Measurements from ENCODE around the gene IFTAP. TPM values are rescaled to one million over a fixed set of nuclear protein-coding genes. Genes with fewer than 3 reads are reported as not detected.

The IFTAP gene
- total RNA-seq, 1 donor from 2014 or later, result 31.2 TPM

DNA sequence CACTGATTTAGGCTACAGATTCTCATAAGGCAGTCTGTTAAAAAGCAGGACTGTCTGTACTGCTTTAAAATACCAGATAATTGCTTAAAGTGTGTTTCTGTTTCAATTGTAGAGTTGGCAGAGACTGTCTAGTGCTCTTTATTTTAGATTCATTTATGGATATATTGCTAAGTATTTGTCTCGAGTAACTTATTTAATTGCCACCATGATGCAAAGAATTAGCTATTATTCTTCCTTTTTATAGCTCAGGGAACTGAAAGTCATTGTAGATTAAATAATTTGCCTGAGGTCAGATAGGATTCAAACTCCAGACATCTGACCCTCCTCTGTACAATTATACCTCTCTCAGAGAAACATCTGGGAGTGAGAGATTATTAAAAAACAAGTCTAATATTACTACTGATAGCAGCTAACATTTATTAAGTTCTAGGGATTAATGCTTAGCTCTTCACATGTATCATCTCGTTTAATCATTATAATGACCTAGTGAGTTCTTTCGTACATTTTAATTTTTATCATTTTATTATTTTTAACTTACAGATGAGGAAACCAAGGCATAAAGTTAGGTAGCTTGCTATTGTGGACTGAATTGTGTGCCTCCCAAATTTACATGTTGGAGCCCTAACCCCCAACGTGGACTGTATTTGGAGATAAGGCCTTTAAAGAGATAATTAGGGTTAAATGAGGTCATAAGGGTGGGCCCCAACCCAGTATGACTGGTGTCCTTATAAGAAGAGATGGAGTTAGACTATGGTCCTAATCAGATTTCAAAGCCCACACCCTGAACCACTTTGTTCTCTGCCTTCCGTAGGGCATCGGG, 23.5 kb downstream of the IFTAP start:
- Mint-ChIP-seq H3K36me3 (ENCODE audit: unreplicated experiment) (no peaks in the 10 kb centered on the region), H3K27ac (ENCODE audit: unreplicated experiment) (no peak overlapping the region), H3K4me1 (ENCODE audit: low read depth, unreplicated experiment) (peaks cover 12% of the 10 kb centered on the region), H3K4me3 (ENCODE audit: unreplicated experiment) (no peak overlapping the region), H3K9me3 (ENCODE audit: unreplicated experiment) (no peaks in the 10 kb centered on the region), H3K27me3 (ENCODE audit: unreplicated experiment) (peaks cover 1% of the 10 kb centered on the region)
- TF ChIP-seq, protein P1, sequence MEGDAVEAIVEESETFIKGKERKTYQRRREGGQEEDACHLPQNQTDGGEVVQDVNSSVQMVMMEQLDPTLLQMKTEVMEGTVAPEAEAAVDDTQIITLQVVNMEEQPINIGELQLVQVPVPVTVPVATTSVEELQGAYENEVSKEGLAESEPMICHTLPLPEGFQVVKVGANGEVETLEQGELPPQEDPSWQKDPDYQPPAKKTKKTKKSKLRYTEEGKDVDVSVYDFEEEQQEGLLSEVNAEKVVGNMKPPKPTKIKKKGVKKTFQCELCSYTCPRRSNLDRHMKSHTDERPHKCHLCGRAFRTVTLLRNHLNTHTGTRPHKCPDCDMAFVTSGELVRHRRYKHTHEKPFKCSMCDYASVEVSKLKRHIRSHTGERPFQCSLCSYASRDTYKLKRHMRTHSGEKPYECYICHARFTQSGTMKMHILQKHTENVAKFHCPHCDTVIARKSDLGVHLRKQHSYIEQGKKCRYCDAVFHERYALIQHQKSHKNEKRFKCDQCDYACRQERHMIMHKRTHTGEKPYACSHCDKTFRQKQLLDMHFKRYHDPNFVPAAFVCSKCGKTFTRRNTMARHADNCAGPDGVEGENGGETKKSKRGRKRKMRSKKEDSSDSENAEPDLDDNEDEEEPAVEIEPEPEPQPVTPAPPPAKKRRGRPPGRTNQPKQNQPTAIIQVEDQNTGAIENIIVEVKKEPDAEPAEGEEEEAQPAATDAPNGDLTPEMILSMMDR (IDR thresholded peaks at IDR 0.05; ENCODE audit: partially characterized antibody, unreplicated experiment), result no peak
- DNase-seq, result no peak

DNA sequence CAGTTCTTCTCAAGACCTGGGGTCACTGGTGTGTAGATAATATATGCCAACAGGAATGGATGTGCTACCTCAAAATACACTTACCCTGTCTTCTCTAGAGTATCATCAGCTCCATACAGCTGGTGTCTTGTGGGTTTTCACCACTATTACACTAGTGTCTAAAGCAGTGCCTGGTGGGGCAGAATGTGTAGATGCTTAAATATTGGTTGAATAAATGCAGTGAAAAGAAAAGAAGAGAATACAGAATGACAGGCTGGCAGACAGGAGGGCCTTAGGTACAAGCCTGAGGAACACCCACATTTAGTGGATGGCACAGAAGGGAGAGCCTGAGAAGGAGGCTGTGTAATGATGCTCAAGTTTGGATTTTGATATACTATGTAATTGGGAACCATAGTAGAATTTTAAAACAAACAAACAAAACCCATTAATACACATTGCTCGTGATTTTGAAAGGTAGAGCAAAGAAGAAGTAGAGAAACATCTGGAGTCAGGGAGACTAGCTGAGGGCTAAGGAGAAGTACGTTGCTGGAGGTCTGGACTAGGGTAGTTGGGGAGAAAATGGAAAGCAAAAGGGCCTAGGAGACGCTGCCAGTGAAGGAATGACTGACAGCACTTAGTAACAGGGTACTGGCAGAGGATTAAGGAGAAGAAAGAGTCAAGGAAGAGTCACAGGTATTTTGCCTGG, 24.2 kb downstream of the IFTAP start:
- Mint-ChIP-seq H3K36me3 (ENCODE audit: unreplicated experiment) (no peaks in the 10 kb centered on the region), H3K4me3 (ENCODE audit: unreplicated experiment) (peak overlapping the region; percentile 1), H3K9me3 (ENCODE audit: unreplicated experiment) (no peaks in the 10 kb centered on the region), H3K27ac (ENCODE audit: unreplicated experiment) (peak overlapping the region; percentile 7), H3K27me3 (ENCODE audit: unreplicated experiment) (peaks cover 1% of the 10 kb centered on the region), H3K4me1 (ENCODE audit: low read depth, unreplicated experiment) (peaks cover 12% of the 10 kb centered on the region)
- TF ChIP-seq, protein P1 (IDR thresholded peaks at IDR 0.05; ENCODE audit: partially characterized antibody, unreplicated experiment), result no peak
- DNase-seq, result no peak

DNA sequence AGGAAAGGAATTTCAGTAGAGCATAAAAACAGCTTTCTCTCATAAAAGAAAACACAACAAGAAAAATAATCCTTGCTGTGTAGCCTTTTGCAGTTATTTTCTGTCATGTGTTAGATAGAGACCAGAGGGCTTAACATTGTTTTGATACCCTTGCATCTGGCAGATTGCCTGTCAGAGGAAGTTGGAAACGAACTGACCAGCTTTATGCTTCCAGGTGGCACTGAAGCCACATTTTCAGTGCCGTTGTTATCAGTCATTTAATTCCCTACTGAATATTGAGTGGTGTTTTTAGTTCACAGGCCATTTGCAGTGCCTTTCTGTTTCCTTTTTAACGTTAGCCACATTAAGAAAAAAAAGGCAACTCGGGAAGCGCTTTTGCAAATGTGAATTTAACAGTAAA, 25.2 kb downstream of the IFTAP start:
- DNase-seq, result no peak
- peaks cover 1% of the 10 kb centered on the region for H3K27me3 Mint-ChIP-seq (ENCODE audit: unreplicated experiment)
- TF ChIP-seq, protein P1 (IDR thresholded peaks at IDR 0.05; ENCODE audit: partially characterized antibody, unreplicated experiment), result no peak
- H3K36me3 Mint-ChIP-seq (ENCODE audit: unreplicated experiment), result no peaks in the 10 kb centered on the region
- no peaks in the 10 kb centered on the region for H3K9me3 Mint-ChIP-seq (ENCODE audit: unreplicated experiment)
- H3K4me3 Mint-ChIP-seq (ENCODE audit: unreplicated experiment), result peak overlapping the region; percentile 72
- peaks cover 12% of the 10 kb centered on the region for H3K4me1 Mint-ChIP-seq (ENCODE audit: low read depth, unreplicated experiment)
- H3K27ac Mint-ChIP-seq (ENCODE audit: unreplicated experiment), result peak overlapping the region; percentile 39

DNA sequence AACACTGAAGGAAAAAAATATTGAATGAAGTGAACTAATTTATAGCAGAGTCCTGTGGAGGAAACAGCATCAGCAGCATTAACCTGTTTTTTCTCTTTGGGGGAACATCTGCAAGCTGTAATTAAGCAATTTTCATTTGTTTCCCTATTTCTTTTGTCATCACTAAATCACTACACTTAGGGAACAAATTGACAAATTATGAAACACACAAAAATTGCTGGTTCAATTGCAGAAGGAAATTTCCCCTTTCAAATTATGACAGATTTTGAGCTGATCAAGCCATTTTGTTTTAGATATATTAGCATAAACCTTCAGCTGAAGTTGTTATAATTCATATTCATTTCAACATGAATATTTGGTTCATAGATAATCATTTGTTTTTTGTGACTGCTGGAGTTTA, 25.9 kb downstream of the IFTAP start:
- TF ChIP-seq, protein P1 (IDR thresholded peaks at IDR 0.05; ENCODE audit: partially characterized antibody, unreplicated experiment), result no peak
- Mint-ChIP-seq H3K9me3 (ENCODE audit: unreplicated experiment) (no peaks in the 10 kb centered on the region), H3K27ac (ENCODE audit: unreplicated experiment) (no peak overlapping the region), H3K4me3 (ENCODE audit: unreplicated experiment) (no peak overlapping the region), H3K36me3 (ENCODE audit: unreplicated experiment) (no peaks in the 10 kb centered on the region), H3K27me3 (ENCODE audit: unreplicated experiment) (peaks cover 1% of the 10 kb centered on the region), H3K4me1 (ENCODE audit: low read depth, unreplicated experiment) (peaks cover 12% of the 10 kb centered on the region)
- DNase-seq, result no peak

Measured in glutamatergic neuron (in vitro differentiated cells).